HepG2 (cell line): Measurements from ENCODE around the gene SPATA33. TPM values are rescaled to one million over a fixed set of nuclear protein-coding genes. Genes with fewer than 3 reads are reported as not detected.

Source experiments
- ARHGAP35 ChIP-seq: sonication (generic); formaldehyde crosslinking; IDR thresholded peaks from 2 replicates; pipeline ENCODE4 v1.9.0; 2022; ENCODE audit warnings: mild to moderate bottlenecking, inconsistent platforms, moderate library complexity, missing genetic modification reagents, borderline replicate concordance
- ATF7-NPFF ChIP-seq: sonication (generic); formaldehyde crosslinking; IDR thresholded peaks from 2 replicates; pipeline ENCODE4 v1.8.1; 2023; ENCODE audit warnings: mild to moderate bottlenecking, low read depth, missing genetic modification reagents, moderate library complexity
- BRCA1 ChIP-seq: sonication (generic); formaldehyde crosslinking; IDR thresholded peaks from 2 replicates; pipeline ENCODE4 v1.4.0; 2020; ENCODE audit warnings: missing genetic modification reagents
- CAMTA2 ChIP-seq: sonication (generic); formaldehyde crosslinking; IDR thresholded peaks from 2 replicates; pipeline ENCODE4 v1.4.0; 2020; ENCODE audit warnings: mild to moderate bottlenecking, missing genetic modification reagents, borderline replicate concordance
- CBFB ChIP-seq: sonication (generic); formaldehyde crosslinking; IDR thresholded peaks from 2 replicates; pipeline ENCODE4 v1.4.0; 2020; ENCODE audit warnings: missing genetic modification reagents
- EHMT2 ChIP-seq: fragments of 200-600 bp; sonication (generic); IDR thresholded peaks from 2 replicates; pipeline ENCODE4 v1.7.0; 2017; ENCODE audit warnings: antibody characterized with exemption, low read depth, low read length, borderline replicate concordance
- ERF ChIP-seq: IDR thresholded peaks from 2 replicates; pipeline ENCODE4 v1.6.1; 2018; ENCODE audit warnings: missing biosample characterization, missing genetic modification reagents
- GATAD1 ChIP-seq: IDR thresholded peaks from 2 replicates; pipeline ENCODE4 v1.6.1; 2016; ENCODE audit warnings: missing genetic modification reagents, missing compliant biosample characterization
- JUND ChIP-seq: sonication (generic); formaldehyde crosslinking; IDR thresholded peaks from 2 replicates; pipeline ENCODE4 v1.8.0; 2022; ENCODE audit warnings: mild to moderate bottlenecking, missing genetic modification reagents
- KLF16 ChIP-seq, 2 experiments: sonication (generic) in 1 of 2; formaldehyde crosslinking in 1 of 2; IDR thresholded peaks; 2 replicates each; pipeline versions ENCODE4 v1.6.1 to v1.8.0; 2016 to 2023; ENCODE audit warnings: missing genetic modification reagents in 2 of 2, missing compliant biosample characterization in 1 of 2
- ZFP36L2 ChIP-seq: sonication (generic); formaldehyde crosslinking; IDR thresholded peaks from 2 replicates; pipeline ENCODE4 v1.4.0; 2020; ENCODE audit warnings: missing genetic modification reagents
- ZNF121 ChIP-seq: sonication (generic); formaldehyde crosslinking; IDR thresholded peaks from 2 replicates; pipeline ENCODE4 v1.5.0; 2020; ENCODE audit warnings: mild to moderate bottlenecking, missing genetic modification reagents
- ZNF205 ChIP-seq: IDR thresholded peaks from 2 replicates; pipeline ENCODE4 v1.6.1; 2018; ENCODE audit warnings: missing biosample characterization, missing genetic modification reagents
- ZNF207 ChIP-seq: fragments of 450-650 bp; IDR thresholded peaks from 2 replicates; pipeline ENCODE4 v1.6.1; 2016; ENCODE audit warnings: antibody characterized with exemption, borderline replicate concordance
- ZNF264 ChIP-seq: sonication (generic); formaldehyde crosslinking; IDR thresholded peaks from 2 replicates; pipeline ENCODE4 v1.4.0; 2020; ENCODE audit warnings: missing genetic modification reagents
- ZNF354B ChIP-seq: sonication (generic); formaldehyde crosslinking; IDR thresholded peaks from 2 replicates; pipeline ENCODE4 v1.8.0; 2022; ENCODE audit warnings: mild to moderate bottlenecking, missing genetic modification reagents
- ZNF607 ChIP-seq: sonication (generic); formaldehyde crosslinking; IDR thresholded peaks from 2 replicates; pipeline ENCODE4 v1.5.1; 2020; ENCODE audit warnings: missing genetic modification reagents, mild to moderate bottlenecking, borderline replicate concordance
- ZNF639 ChIP-seq: conservative IDR thresholded peaks from 2 replicates; pipeline ENCODE4 v1.6.1; 2018; ENCODE audit warnings: missing genetic modification reagents
- ZNF674 ChIP-seq: sonication (generic); formaldehyde crosslinking; IDR thresholded peaks from 2 replicates; pipeline ENCODE4 v1.5.0; 2020; ENCODE audit warnings: low read depth, mild to moderate bottlenecking, missing genetic modification reagents
- ZNF768 ChIP-seq: sonication (generic); formaldehyde crosslinking; IDR thresholded peaks from 2 replicates; pipeline ENCODE4 v1.4.0; 2020; ENCODE audit warnings: missing genetic modification reagents
- ZSCAN29 ChIP-seq: sonication (generic); formaldehyde crosslinking; conservative IDR thresholded peaks from 2 replicates; pipeline ENCODE4 v1.4.0; 2020; ENCODE audit warnings: mild to moderate bottlenecking, missing genetic modification reagents
- polyA plus RNA-seq, 8 experiments: library from polyadenylated mRNA; depleted of rRNA in 3 of 8; stranded (reverse) in 7 of 8; unstranded in 1 of 8; fragments of >200 nt; fragmentation: Illumina TruSeq in 4 of 8; extraction: Trizol in 4 of 8; gene quantifications; 2 replicates each; pipeline versions ENCODE4 v1.2.1 to v1.2.3, GENCODE V29; 2011 to 2016; ENCODE audit warnings: low read depth in 4 of 8, missing spikeins in 1 of 8, mixed read lengths in 1 of 8; ENCODE audit not compliant: insufficient read depth in 1 of 8
- total RNA-seq, 5 experiments: library from RNA; depleted of rRNA; stranded (reverse); fragments of >200 nt; fragmentation: Illumina TruSeq; extraction: Trizol; gene quantifications; 2 replicates each; pipeline ENCODE4 v1.2.3, GENCODE V29; 2016; ENCODE audit warnings: low read depth in 1 of 5
- TF ChIP-seq, protein P1 (sequence below): sonication (generic); formaldehyde crosslinking; IDR thresholded peaks from 2 replicates; pipeline ENCODE4 v1.4.0; 2020; ENCODE audit warnings: mild to moderate bottlenecking, missing genetic modification reagents, borderline replicate concordance
- TF ChIP-seq, protein P2 (sequence below): sonication (generic); formaldehyde crosslinking; conservative IDR thresholded peaks from 2 replicates; pipeline ENCODE4 v1.8.0; 2022; ENCODE audit warnings: mild to moderate bottlenecking, moderate library complexity, missing genetic modification reagents

Gene SPATA33
- total and polyA plus RNA-seq, 2 of the 13 experiments (the other 11 are each of a cell fraction or from before 2014, with no cell fraction given), result 5.7 to 11.0 TPM

DNA sequence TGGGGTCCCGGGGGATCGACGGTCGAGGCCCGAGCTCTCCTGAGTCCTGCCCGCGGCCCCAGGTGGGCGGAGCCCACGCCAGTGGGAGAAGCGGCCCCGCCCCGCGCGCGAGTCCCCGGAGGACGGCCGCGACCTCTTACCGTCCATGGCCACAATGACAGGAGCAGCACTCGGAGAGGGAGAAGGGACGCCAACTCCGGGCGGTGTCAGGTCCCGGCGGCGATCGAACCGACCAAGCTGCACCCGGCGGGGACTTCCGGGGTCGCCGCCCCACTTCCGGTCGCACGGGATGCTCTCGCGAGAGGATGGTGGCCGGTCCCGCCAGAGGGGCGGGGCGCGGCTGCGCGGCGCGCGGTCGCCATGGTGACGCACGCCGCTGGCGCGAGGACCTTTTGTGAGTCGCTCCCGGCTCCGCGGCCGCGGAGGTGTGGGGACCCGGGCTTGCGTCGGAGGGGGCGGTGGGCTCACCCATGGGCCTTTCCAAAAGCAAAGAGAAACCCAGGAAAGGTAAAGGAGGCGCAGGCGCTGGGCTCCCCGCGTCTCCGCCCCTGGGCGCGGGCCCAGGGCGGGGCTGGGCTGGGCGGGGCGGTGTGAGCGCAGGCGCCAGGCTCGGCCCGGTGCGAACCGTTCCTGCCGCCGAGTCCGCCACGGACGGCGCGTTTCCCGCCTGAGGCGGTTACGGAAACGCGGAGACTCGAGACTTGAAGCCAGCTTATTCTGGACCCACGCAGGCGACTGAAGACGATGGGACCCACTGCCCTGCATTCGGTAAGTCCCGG is at the start of gene SPATA33, which contains the start of gene CHMP1A (continued):
- TF ChIP-seq, protein P1, sequence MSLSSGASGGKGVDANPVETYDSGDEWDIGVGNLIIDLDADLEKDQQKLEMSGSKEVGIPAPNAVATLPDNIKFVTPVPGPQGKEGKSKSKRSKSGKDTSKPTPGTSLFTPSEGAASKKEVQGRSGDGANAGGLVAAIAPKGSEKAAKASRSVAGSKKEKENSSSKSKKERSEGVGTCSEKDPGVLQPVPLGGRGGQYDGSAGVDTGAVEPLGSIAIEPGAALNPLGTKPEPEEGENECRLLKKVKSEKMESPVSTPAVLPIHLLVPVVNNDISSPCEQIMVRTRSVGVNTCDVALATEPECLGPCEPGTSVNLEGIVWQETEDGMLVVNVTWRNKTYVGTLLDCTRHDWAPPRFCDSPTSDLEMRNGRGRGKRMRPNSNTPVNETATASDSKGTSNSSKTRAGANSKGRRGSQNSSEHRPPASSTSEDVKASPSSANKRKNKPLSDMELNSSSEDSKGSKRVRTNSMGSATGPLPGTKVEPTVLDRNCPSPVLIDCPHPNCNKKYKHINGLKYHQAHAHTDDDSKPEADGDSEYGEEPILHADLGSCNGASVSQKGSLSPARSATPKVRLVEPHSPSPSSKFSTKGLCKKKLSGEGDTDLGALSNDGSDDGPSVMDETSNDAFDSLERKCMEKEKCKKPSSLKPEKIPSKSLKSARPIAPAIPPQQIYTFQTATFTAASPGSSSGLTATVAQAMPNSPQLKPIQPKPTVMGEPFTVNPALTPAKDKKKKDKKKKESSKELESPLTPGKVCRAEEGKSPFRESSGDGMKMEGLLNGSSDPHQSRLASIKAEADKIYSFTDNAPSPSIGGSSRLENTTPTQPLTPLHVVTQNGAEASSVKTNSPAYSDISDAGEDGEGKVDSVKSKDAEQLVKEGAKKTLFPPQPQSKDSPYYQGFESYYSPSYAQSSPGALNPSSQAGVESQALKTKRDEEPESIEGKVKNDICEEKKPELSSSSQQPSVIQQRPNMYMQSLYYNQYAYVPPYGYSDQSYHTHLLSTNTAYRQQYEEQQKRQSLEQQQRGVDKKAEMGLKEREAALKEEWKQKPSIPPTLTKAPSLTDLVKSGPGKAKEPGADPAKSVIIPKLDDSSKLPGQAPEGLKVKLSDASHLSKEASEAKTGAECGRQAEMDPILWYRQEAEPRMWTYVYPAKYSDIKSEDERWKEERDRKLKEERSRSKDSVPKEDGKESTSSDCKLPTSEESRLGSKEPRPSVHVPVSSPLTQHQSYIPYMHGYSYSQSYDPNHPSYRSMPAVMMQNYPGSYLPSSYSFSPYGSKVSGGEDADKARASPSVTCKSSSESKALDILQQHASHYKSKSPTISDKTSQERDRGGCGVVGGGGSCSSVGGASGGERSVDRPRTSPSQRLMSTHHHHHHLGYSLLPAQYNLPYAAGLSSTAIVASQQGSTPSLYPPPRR (CRISPR knock-in tag), result peak; percentile 50; the same call in 1 of the 2 replicates
- TF ChIP-seq ZNF205 (peak; percentile 81), ZSCAN29 (CRISPR knock-in tag) (peak; percentile 64; the same call in 1 of the 2 replicates), GATAD1 (CRISPR knock-in tag) (peak; percentile 93), ZNF639 (CRISPR knock-in tag) (peak; percentile 84), ZNF207 (no peak), CBFB (CRISPR knock-in tag) (peak; percentile 90), ZNF121 (CRISPR knock-in tag) (no peak), ERF (CRISPR knock-in tag) (peak; percentile 82), ZNF674 (CRISPR knock-in tag) (no peak), ARHGAP35 (CRISPR knock-in tag) (peak; percentile 53; the same call in 1 of the 2 replicates), ATF7-NPFF (CRISPR knock-in tag) (peak; percentile 63; the same call in 1 of the 2 replicates), ZFP36L2 (CRISPR knock-in tag) (0 out of 2 replicates have a peak, but pooled peaks have one; percentile 40), ZNF354B (CRISPR knock-in tag) (no peak), ZNF768 (CRISPR knock-in tag) (peak; percentile 67; the same call in 1 of the 2 replicates), EHMT2 (no peak), KLF16 (CRISPR knock-in tag; IDR thresholded peaks at IDR 0.05) (peak; percentile 76 to 79; a peak in 2 of 4 replicates), JUND (CRISPR knock-in tag) (0 out of 2 replicates have a peak, but pooled peaks have one; percentile 12), CAMTA2 (CRISPR knock-in tag) (0 out of 2 replicates have a peak, but pooled peaks have one; percentile 36), BRCA1 (no peak), ZNF264 (CRISPR knock-in tag) (no peak), ZNF607 (CRISPR knock-in tag) (no peak)
- TF ChIP-seq, protein P2, sequence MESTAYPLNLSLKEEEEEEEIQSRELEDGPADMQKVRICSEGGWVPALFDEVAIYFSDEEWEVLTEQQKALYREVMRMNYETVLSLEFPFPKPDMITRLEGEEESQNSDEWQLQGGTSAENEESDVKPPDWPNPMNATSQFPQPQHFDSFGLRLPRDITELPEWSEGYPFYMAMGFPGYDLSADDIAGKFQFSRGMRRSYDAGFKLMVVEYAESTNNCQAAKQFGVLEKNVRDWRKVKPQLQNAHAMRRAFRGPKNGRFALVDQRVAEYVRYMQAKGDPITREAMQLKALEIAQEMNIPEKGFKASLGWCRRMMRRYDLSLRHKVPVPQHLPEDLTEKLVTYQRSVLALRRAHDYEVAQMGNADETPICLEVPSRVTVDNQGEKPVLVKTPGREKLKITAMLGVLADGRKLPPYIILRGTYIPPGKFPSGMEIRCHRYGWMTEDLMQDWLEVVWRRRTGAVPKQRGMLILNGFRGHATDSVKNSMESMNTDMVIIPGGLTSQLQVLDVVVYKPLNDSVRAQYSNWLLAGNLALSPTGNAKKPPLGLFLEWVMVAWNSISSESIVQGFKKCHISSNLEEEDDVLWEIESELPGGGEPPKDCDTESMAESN (CRISPR knock-in tag), result peak; percentile 74
